Vagina (tissue), 2 donors: ENCODE results near the gene DIAPH2. TPM values are rescaled to one million over a fixed set of nuclear protein-coding genes. Genes with fewer than 3 reads are reported as not detected.

ENCODE experiments used
- DNase-seq, 2 donors: peaks; one replicate each; pipeline ENCODE4 v3.0.0-alpha.2; 2017; ENCODE audit errors: extremely low spot score in 2 of 2
- H3K27ac ChIP-seq: fragments of 200-600 bp; sonication (generic); one replicate; pipeline ENCODE4 v1.5.1; 2019
- H3K27me3 ChIP-seq: fragments of 200-600 bp; sonication (generic); one replicate; pipeline ENCODE4 v1.5.1; 2019
- H3K36me3 ChIP-seq, 2 donors: fragments of 200-600 bp; sonication (generic); one replicate each; pipeline ENCODE4 v1.5.1; 2017 to 2019
- H3K4me1 ChIP-seq: fragments of 200-600 bp; sonication (generic); one replicate; pipeline ENCODE4 v1.5.1; 2019
- H3K4me3 ChIP-seq, 2 donors: fragments of 200-600 bp; sonication (generic); 1 replicate in 1 of 2; 2 replicates in 1 of 2; pipeline ENCODE4 v1.5.1; 2016 to 2019
- H3K9me3 ChIP-seq: fragments of 200-600 bp; sonication (generic); one replicate; pipeline ENCODE4 v1.5.1; 2019
- CTCF ChIP-seq, 3 experiments: fragments of 450-650 bp in 2 of 3; fragments of 200-600 bp in 1 of 3; sonication (generic) in 1 of 3; IDR thresholded peaks; one replicate each; pipeline ENCODE4 v1.5.1; 2017 to 2019; ENCODE audit warnings: antibody characterized with exemption in 3 of 3, mild to moderate bottlenecking in 2 of 3, moderate library complexity in 2 of 3
- POLR2A ChIP-seq, 2 donors: fragments of 450-650 bp; IDR thresholded peaks; one replicate each; pipeline ENCODE4 v1.6.1; 2017; ENCODE audit warnings: antibody characterized with exemption in 2 of 2, mild to moderate bottlenecking in 2 of 2, moderate library complexity in 2 of 2
- POLR2AphosphoS5 ChIP-seq, 2 donors: sonication (generic); formaldehyde crosslinking; IDR thresholded peaks; one replicate each; pipeline ENCODE4 v1.9.0; 2017; ENCODE audit warnings: antibody characterized with exemption in 2 of 2, mild to moderate bottlenecking in 2 of 2, low read depth in 1 of 2; ENCODE audit not compliant: insufficient read depth in 1 of 2
- intact Hi-C: fragments of 100-400 bp; cut with DNase I; formaldehyde crosslinking; loops from one replicate; pipeline ENCODE4 v1.15.1; 2023
- total RNA-seq: library from RNA; depleted of rRNA; stranded (reverse); fragments of >200 nt; gene quantifications from one replicate; pipeline ENCODE4 v1.2.3, GENCODE V29; 2016

The DIAPH2 gene
- total RNA-seq, 1 donor from 2014 or later = 38.8 TPM

GRCh38 chrX:97551821-97552220 lies 867.2 kb downstream of the DIAPH2 start:
- intact Hi-C loops = no loop called here
- no peak for DNase-seq

GRCh38 chrX:97553833-97554232 lies 869.2 kb downstream of the DIAPH2 start:
- DNase-seq = no peak
- intact Hi-C loops = no loop called here
- no peaks in the 10 kb centered on the region for H3K27me3 ChIP-seq
- no peak overlapping the region for H3K27ac ChIP-seq
- no peak overlapping the region for H3K4me3 ChIP-seq
- no peaks in the 10 kb centered on the region for H3K4me1 ChIP-seq
- no peaks in the 10 kb centered on the region for H3K36me3 ChIP-seq
- H3K9me3 ChIP-seq = no peaks in the 10 kb centered on the region
- TF ChIP-seq POLR2A (IDR thresholded peaks at IDR 0.05) (no peak), CTCF (IDR thresholded peaks at IDR 0.05) (no peak), POLR2AphosphoS5 (IDR thresholded peaks at IDR 0.05; ENCODE audit: insufficient read depth in 1 of 2, low read depth in 1 of 2) (no peak)

More at GRCh38 chrX:97551821-97552220, 867.2 kb downstream of the DIAPH2 start:
- no peaks in the 10 kb centered on the region for H3K27me3 ChIP-seq
- no peaks in the 10 kb centered on the region for H3K4me1 ChIP-seq
- H3K36me3 ChIP-seq = no peaks in the 10 kb centered on the region
- H3K4me3 ChIP-seq = no peak overlapping the region
- no peak overlapping the region for H3K27ac ChIP-seq
- H3K9me3 ChIP-seq = no peaks in the 10 kb centered on the region
- no peak for TF ChIP-seq CTCF (IDR thresholded peaks at IDR 0.05)
- no peak for TF ChIP-seq POLR2A (IDR thresholded peaks at IDR 0.05)
- no peak for TF ChIP-seq POLR2AphosphoS5 (IDR thresholded peaks at IDR 0.05; ENCODE audit: insufficient read depth in 1 of 2, low read depth in 1 of 2)

- Histone ChIP-seq H3K4me1 (no peaks in the 10 kb centered on the region), H3K27me3 (no peaks in the 10 kb centered on the region), H3K27ac (no peak overlapping the region), H3K9me3 (no peaks in the 10 kb centered on the region), H3K36me3 (no peaks in the 10 kb centered on the region), H3K4me3 (no peak overlapping the region)
- DNase-seq = no peak
- no peak for TF ChIP-seq POLR2AphosphoS5 (IDR thresholded peaks at IDR 0.05; ENCODE audit: insufficient read depth in 1 of 2, low read depth in 1 of 2)
- no peak for TF ChIP-seq CTCF (IDR thresholded peaks at IDR 0.05)
- no peak for TF ChIP-seq POLR2A (IDR thresholded peaks at IDR 0.05)
- intact Hi-C loops = no loop called here
These were observed 871.7 kb downstream of the DIAPH2 start for GRCh38 chrX:97556359-97556758.

- Histone ChIP-seq H3K4me1 (peaks cover 9% of the 10 kb centered on the region), H3K27me3 (no peaks in the 10 kb centered on the region), H3K27ac (peak overlapping the region; percentile 59), H3K9me3 (no peaks in the 10 kb centered on the region), H3K36me3 (no peaks in the 10 kb centered on the region), H3K4me3 (peak overlapping the region; percentile 7 to 11)
- TF ChIP-seq POLR2A (IDR thresholded peaks at IDR 0.05) (no peak), POLR2AphosphoS5 (IDR thresholded peaks at IDR 0.05; ENCODE audit: insufficient read depth in 1 of 2, low read depth in 1 of 2) (no peak), CTCF (IDR thresholded peaks at IDR 0.05) (no peak)
- DNase-seq = no peak
- intact Hi-C loops = no loop called here
These were observed 879.0 kb downstream of the DIAPH2 start for GRCh38 chrX:97563531-97564133.

- H3K27me3 ChIP-seq = no peaks in the 10 kb centered on the region
- H3K27ac ChIP-seq = peak overlapping the region; percentile 59
- H3K4me3 ChIP-seq = no peak overlapping the region
- no peaks in the 10 kb centered on the region for H3K36me3 ChIP-seq
- DNase-seq = no peak
- no peak for TF ChIP-seq POLR2A (IDR thresholded peaks at IDR 0.05)
- no peak for TF ChIP-seq CTCF (IDR thresholded peaks at IDR 0.05)
- TF ChIP-seq POLR2AphosphoS5 (IDR thresholded peaks at IDR 0.05; ENCODE audit: insufficient read depth in 1 of 2, low read depth in 1 of 2) = no peak
- no peaks in the 10 kb centered on the region for H3K9me3 ChIP-seq
- intact Hi-C loops = no loop called here
- peaks cover 9% of the 10 kb centered on the region for H3K4me1 ChIP-seq
These were observed 879.9 kb downstream of the DIAPH2 start for GRCh38 chrX:97564496-97564895.
